CD8-positive, alpha-beta memory T cell (primary cell): ENCODE data around the gene FRMD6. TPM values are rescaled to one million over a fixed set of nuclear protein-coding genes. Genes with fewer than 3 reads are reported as not detected.

Experiments
- CTCF ChIA-PET: fragments of 350-600 bp; sonication (Branson Sonifier 250); formaldehyde crosslinking; loops from one replicate; lab custom pipeline; 2021; ENCODE audit warnings: antibody characterized with exemption; lab: Charles Lee
- POLR2A ChIA-PET: fragments of 350-600 bp; sonication (Branson Sonifier 250); formaldehyde crosslinking; loops from one replicate; lab custom pipeline; 2021; ENCODE audit warnings: antibody characterized with exemption; lab: Charles Lee
- DNase-seq, 5 donors: peaks; one replicate each; pipeline versions ENCODE4 v3.0.0 to v3.0.0-alpha.2; 2020 to 2022; ENCODE audit warnings: mixed read lengths in 1 of 5
- H3K27ac ChIP-seq: one replicate; pipeline ENCODE4 v1.7.0; 2013; ENCODE audit warnings: low read depth, mild to moderate bottlenecking, low read length, moderate library complexity
- H3K27me3 ChIP-seq: 2 replicates; pipeline ENCODE4 v1.7.0; 2013; ENCODE audit warnings: low read length, mild to moderate bottlenecking; ENCODE audit not compliant: insufficient read depth, poor library complexity, severe bottlenecking
- H3K36me3 ChIP-seq: 2 replicates; pipeline ENCODE4 v1.7.0; 2013; ENCODE audit warnings: mild to moderate bottlenecking, low read length, moderate library complexity; ENCODE audit not compliant: insufficient read depth
- H3K4me1 ChIP-seq: 2 replicates; pipeline ENCODE4 v1.7.0; 2013; ENCODE audit warnings: mild to moderate bottlenecking, low read length, moderate library complexity; ENCODE audit not compliant: insufficient read depth
- H3K4me3 ChIP-seq: 2 replicates; pipeline ENCODE4 v1.7.0; 2013; ENCODE audit warnings: mild to moderate bottlenecking, low read length
- H3K9me3 ChIP-seq: 2 replicates; pipeline ENCODE4 v1.7.0; 2013; ENCODE audit warnings: mild to moderate bottlenecking, low read length
- H3K27ac Mint-ChIP-seq, 8 donors: one replicate each; pipeline ENCODE4 v1.8.0; 2020 to 2021; ENCODE audit warnings: mixed read lengths in 8 of 8, mild to moderate bottlenecking in 6 of 8, inconsistent platforms in 3 of 8, moderate library complexity in 3 of 8
- H3K27me3 Mint-ChIP-seq, 2 donors: one replicate each; pipeline ENCODE4 v1.8.0; 2020 to 2021; ENCODE audit warnings: mixed read lengths in 2 of 2, mild to moderate bottlenecking in 1 of 2, moderate library complexity in 1 of 2
- H3K36me3 Mint-ChIP-seq, 3 donors: one replicate each; pipeline ENCODE4 v1.8.0; 2020 to 2021; ENCODE audit warnings: mixed read lengths in 3 of 3, inconsistent platforms in 1 of 3, mild to moderate bottlenecking in 1 of 3
- H3K4me1 Mint-ChIP-seq, 3 donors: one replicate each; pipeline ENCODE4 v1.8.0; 2020 to 2021; ENCODE audit warnings: mixed read lengths in 3 of 3, inconsistent platforms in 1 of 3, mild to moderate bottlenecking in 1 of 3
- H3K4me3 Mint-ChIP-seq, 7 donors: one replicate each; pipeline ENCODE4 v1.8.0; 2020 to 2021; ENCODE audit warnings: mixed read lengths in 7 of 7, mild to moderate bottlenecking in 6 of 7, moderate library complexity in 4 of 7, inconsistent platforms in 2 of 7
- H3K9me3 Mint-ChIP-seq, 5 donors: one replicate each; pipeline ENCODE4 v1.8.0; 2020 to 2022; ENCODE audit warnings: mixed read lengths in 5 of 5, mild to moderate bottlenecking in 3 of 5, moderate library complexity in 2 of 5, inconsistent platforms in 1 of 5
- polyA plus RNA-seq: library from polyadenylated mRNA; unstranded; fragments of 300-500 nt; fragmentation: Illumina TruSeq; gene quantifications from one replicate; pipeline ENCODE4 v1.2.3, GENCODE V29; 2021
- total RNA-seq, 2 experiments: library from RNA; stranded (reverse); gene quantifications; one replicate each; pipeline ENCODE4 v1.2.3, GENCODE V29; 2021

Gene FRMD6
- total and polyA plus RNA-seq, 3 experiments from 2014 or later = 0.67 to 2.3 (median 2.2) TPM

DNA sequence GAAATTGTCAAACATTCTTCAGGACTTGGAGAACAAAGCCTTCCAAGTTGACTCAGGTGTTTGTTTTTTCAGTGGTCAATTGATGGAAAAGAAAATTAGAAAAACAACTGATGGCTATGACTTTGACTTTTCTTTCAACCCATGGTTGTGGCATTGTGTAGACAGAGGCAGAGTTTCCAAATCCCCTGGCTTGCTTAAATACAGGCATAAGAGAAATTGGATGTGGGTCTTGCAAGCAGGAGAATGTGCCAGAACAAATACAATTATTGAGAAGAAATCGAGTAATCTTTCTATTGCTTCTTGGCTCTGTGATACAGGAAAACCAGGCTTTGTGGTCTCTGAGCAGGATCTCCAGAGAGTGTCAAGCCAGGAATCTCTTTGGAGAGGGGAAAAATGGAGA is 40.9 kb upstream of the FRMD6 start:
- ChIA-PET POLR2A (no interaction called here), CTCF (no interaction called here)
- H3K27me3 Mint-ChIP-seq = peaks cover 2 to 30% of the 10 kb centered on the region in 2 donors
- no peak overlapping the region for H3K4me3 Mint-ChIP-seq
- no peaks in the 10 kb centered on the region for H3K36me3 ChIP-seq
- H3K36me3 Mint-ChIP-seq = peaks cover 0 to 5% (median 0%) of the 10 kb centered on the region in 3 donors
- no peak overlapping the region for H3K4me3 ChIP-seq
- no peaks in the 10 kb centered on the region for H3K4me1 Mint-ChIP-seq
- no peaks in the 10 kb centered on the region for H3K9me3 Mint-ChIP-seq
- H3K27me3 ChIP-seq = no peaks in the 10 kb centered on the region
- no peak overlapping the region for H3K27ac Mint-ChIP-seq
- no peaks in the 10 kb centered on the region for H3K4me1 ChIP-seq
- DNase-seq = no peak
- no peaks in the 10 kb centered on the region for H3K9me3 ChIP-seq
- no peak overlapping the region for H3K27ac ChIP-seq

DNA sequence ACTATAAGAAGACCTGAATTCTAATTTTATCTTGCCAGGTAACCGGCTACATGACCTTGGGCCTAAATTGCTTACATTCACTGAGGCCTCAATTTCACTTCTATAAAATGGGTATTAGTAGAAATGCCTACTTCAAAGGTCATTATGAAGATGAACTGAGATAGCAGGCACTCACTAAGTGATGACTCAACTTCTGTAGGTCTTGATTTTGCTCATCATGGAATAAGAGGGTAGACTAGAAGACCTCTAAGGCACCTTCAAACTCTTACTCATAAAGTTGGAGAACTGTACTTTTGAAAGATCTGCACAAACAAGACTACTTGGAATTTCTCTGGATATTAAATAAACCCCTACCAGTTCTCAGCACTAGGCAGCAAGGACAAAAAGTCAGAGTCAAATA is 39.3 kb upstream of the FRMD6 start:
- no peaks in the 10 kb centered on the region for H3K4me1 Mint-ChIP-seq
- POLR2A ChIA-PET = no interaction called here

DNA sequence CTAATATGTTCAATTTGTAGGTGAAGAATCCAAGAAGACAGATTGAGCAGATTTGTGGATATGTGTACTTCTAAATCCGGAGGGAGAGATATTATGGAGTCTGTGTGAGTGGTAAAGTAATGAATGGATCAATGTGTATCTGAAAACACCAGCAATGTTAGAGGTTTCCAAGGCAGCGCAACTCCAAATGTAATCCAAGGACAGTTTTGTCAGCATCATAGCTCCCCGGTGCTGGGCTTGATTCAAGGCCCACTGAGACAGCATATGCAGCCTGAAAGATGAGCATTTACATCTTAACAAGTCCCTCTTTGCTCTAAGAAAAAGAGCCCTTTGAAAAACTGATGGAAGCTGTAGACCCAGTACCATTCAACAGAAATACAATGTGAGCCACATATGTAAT is 38.3 kb upstream of the FRMD6 start:
- no peak overlapping the region for H3K27ac ChIP-seq
- no peaks in the 10 kb centered on the region for H3K9me3 ChIP-seq
- H3K4me3 ChIP-seq = no peak overlapping the region
- Mint-ChIP-seq H3K4me1 (no peaks in the 10 kb centered on the region), H3K27ac (no peak overlapping the region), H3K4me3 (no peak overlapping the region), H3K9me3 (no peaks in the 10 kb centered on the region), H3K27me3 (peaks cover 0 to 22% of the 10 kb centered on the region in 2 donors), H3K36me3 (no peaks in the 10 kb centered on the region)
- no peaks in the 10 kb centered on the region for H3K27me3 ChIP-seq
- no peaks in the 10 kb centered on the region for H3K4me1 ChIP-seq
- POLR2A ChIA-PET = no interaction called here
- CTCF ChIA-PET = interaction anchor here (0.9 kb wide), 1 partner anchor 9 kb away, joined by 3 read pairs; no protein-coding TSS in a partner anchor
- no peak for DNase-seq
- H3K36me3 ChIP-seq = no peaks in the 10 kb centered on the region

More for the DNA sequence above, 39.3 kb upstream of the FRMD6 start:
- Mint-ChIP-seq H3K9me3 (no peaks in the 10 kb centered on the region), H3K4me3 (no peak overlapping the region), H3K27ac (no peak overlapping the region), H3K36me3 (peaks cover 0 to 3% (median 0%) of the 10 kb centered on the region in 3 donors), H3K27me3 (peaks cover 0 to 29% of the 10 kb centered on the region in 2 donors)
- Histone ChIP-seq H3K27me3 (no peaks in the 10 kb centered on the region), H3K9me3 (no peaks in the 10 kb centered on the region), H3K36me3 (no peaks in the 10 kb centered on the region), H3K4me1 (no peaks in the 10 kb centered on the region), H3K4me3 (no peak overlapping the region), H3K27ac (no peak overlapping the region)
- CTCF ChIA-PET = interaction anchor here (0.9 kb wide), 1 partner anchor 10 kb away, joined by 3 read pairs; no protein-coding TSS in a partner anchor
- no peak for DNase-seq

DNA sequence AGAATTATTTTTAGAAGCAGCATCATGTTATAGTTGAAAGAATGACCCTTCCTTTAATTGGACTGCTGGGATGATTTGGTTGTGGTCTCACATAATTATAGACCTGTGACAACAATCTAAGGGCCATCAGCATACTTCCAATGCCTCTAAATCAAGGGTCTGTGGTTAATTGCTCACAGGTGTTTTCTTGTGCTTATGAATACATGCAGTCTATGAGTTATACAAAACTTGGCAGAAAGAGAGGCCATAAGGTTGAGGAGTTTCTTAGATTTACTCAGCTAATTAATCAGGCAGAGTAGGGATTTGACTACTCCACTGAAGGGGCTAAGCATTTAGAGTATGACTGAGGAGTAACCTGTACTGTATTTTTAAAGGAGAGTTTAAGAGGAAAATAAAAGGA is 37.0 kb upstream of the FRMD6 start:
- Mint-ChIP-seq H3K27ac (no peak overlapping the region), H3K27me3 (peaks cover 0 to 13% of the 10 kb centered on the region in 2 donors), H3K4me3 (no peak overlapping the region), H3K36me3 (no peaks in the 10 kb centered on the region), H3K9me3 (no peaks in the 10 kb centered on the region), H3K4me1 (no peaks in the 10 kb centered on the region)
- no peak overlapping the region for H3K4me3 ChIP-seq
- no peak for DNase-seq
- POLR2A ChIA-PET = no interaction called here
- no peaks in the 10 kb centered on the region for H3K9me3 ChIP-seq
- H3K36me3 ChIP-seq = no peaks in the 10 kb centered on the region
- no peaks in the 10 kb centered on the region for H3K4me1 ChIP-seq
- no peaks in the 10 kb centered on the region for H3K27me3 ChIP-seq
- H3K27ac ChIP-seq = no peak overlapping the region
- CTCF ChIA-PET = no interaction called here

DNA sequence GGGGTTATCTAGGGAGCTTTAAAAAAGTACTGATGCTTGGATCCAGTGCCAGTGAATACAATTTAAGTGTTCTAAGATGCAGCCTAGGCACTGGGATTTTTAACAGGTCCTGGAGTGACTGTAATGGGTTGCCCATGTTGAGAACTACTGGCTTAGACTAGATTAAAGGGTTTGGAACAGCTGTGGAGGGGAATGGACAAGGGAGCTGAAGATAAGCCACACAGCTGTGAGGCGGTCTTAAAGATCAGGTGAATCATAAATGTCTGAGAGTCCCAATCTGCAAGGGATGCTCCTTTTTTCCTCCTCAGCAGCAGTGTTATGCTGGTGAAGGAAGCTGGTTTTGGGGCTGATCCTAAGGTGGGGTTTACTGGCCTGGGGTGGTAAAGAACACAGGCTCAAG is 35.5 kb upstream of the FRMD6 start:
- Mint-ChIP-seq H3K4me3 (no peak overlapping the region), H3K27ac (no peak overlapping the region), H3K4me1 (no peaks in the 10 kb centered on the region), H3K27me3 (peaks cover 0 to 13% of the 10 kb centered on the region in 2 donors), H3K36me3 (no peaks in the 10 kb centered on the region), H3K9me3 (no peaks in the 10 kb centered on the region)
- Histone ChIP-seq H3K27me3 (no peaks in the 10 kb centered on the region), H3K9me3 (no peaks in the 10 kb centered on the region), H3K27ac (no peak overlapping the region), H3K36me3 (no peaks in the 10 kb centered on the region), H3K4me1 (no peaks in the 10 kb centered on the region), H3K4me3 (no peak overlapping the region)
- ChIA-PET POLR2A (no interaction called here), CTCF (no interaction called here)
- no peak for DNase-seq

DNA sequence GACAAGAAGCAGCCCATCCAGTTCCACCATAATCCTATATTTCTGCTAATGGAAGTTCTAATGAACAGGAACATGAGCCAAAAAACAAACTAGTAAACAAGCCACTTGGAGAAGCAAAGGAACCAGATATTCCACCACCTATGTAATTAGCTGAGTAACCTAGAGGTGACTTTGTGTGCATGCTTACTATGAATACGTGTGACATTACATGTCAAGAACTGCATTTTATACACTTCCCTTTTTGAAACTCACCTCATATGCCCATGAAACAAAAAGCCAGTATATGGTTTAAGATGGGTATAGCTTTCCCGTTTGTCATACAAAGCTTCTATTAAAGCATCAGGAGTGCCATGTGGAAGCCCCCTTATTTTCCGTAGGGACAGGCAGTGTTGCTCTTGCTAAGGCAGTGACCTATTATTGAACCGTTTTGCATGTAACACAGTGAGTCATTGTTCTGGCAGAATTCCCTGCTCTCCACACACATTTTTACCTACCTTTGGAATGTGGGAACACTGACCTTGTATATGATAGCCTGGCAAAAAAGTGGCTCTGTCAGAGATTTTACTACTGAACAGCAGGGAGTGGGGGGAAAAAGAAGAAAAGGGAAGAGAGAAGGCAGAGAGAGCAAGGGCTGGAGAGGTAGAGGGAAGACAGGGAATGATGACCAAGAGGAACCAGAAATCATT is 34.8 kb upstream of the FRMD6 start:
- DNase-seq = no peak
- H3K9me3 ChIP-seq = no peaks in the 10 kb centered on the region
- Mint-ChIP-seq H3K9me3 (no peaks in the 10 kb centered on the region), H3K36me3 (no peaks in the 10 kb centered on the region), H3K27me3 (peaks cover 0 to 13% of the 10 kb centered on the region in 2 donors), H3K4me3 (no peak overlapping the region), H3K4me1 (no peaks in the 10 kb centered on the region), H3K27ac (no peak overlapping the region)
- H3K36me3 ChIP-seq = no peaks in the 10 kb centered on the region
- no peak overlapping the region for H3K27ac ChIP-seq
- CTCF ChIA-PET = no interaction called here
- POLR2A ChIA-PET = no interaction called here
- H3K27me3 ChIP-seq = no peaks in the 10 kb centered on the region
- no peak overlapping the region for H3K4me3 ChIP-seq
- no peaks in the 10 kb centered on the region for H3K4me1 ChIP-seq

DNA sequence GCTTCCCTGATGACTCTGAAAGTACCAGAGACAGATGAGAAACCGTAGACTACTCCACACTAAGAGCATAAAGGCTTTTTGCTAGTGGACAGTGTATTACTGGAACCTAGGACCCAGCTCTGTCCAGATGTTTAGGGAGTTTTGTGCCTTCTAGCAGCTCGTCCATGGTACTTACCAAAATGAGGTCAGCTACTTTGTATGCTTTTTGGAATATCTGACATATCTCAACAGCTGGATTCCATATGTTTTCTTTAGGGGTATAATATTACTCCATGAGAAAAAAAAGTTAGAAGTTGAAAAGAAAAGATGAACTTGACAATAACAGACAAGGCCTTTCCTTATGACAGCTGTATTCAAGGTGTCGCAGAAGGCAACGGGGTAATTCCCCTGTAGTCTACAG is 32.1 kb upstream of the FRMD6 start:
- ChIA-PET CTCF (interaction anchor here (1.5 kb wide), 1 partner anchor 33 kb away, joined by 4 read pairs; the partner anchor contains the start of gene FRMD6), POLR2A (no interaction called here)
- Mint-ChIP-seq H3K36me3 (no peaks in the 10 kb centered on the region), H3K4me1 (no peaks in the 10 kb centered on the region), H3K27ac (no peak overlapping the region), H3K9me3 (no peaks in the 10 kb centered on the region), H3K27me3 (peaks cover 0 to 18% of the 10 kb centered on the region in 2 donors), H3K4me3 (no peak overlapping the region)
- Histone ChIP-seq H3K9me3 (no peaks in the 10 kb centered on the region), H3K4me3 (no peak overlapping the region), H3K4me1 (no peaks in the 10 kb centered on the region), H3K36me3 (no peaks in the 10 kb centered on the region), H3K27ac (no peak overlapping the region), H3K27me3 (no peaks in the 10 kb centered on the region)
- no peak for DNase-seq

DNA sequence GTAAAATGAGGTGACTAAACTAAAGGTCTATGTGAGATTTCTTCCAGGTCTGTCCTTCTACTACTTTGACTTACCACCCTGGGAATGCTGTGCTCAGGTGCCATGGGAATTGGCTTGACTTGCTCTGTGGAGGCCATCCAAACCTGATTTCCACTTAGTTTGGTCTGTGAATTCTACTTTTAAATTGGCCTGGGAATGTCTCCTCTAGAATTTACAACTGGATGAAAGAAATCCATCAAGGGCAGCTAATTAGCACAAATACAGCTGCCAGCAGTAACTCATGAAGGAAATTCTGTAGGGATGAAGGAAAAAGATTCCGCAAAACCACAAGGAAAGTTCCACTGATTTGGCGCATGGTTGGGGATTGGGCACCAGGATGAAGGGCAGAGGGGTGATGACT is 31.7 kb upstream of the FRMD6 start:
- no peaks in the 10 kb centered on the region for H3K36me3 ChIP-seq
- Mint-ChIP-seq H3K4me1 (no peaks in the 10 kb centered on the region), H3K4me3 (no peak overlapping the region), H3K36me3 (no peaks in the 10 kb centered on the region), H3K9me3 (no peaks in the 10 kb centered on the region), H3K27me3 (peaks cover 0 to 18% of the 10 kb centered on the region in 2 donors), H3K27ac (no peak overlapping the region)
- H3K27ac ChIP-seq = no peak overlapping the region
- H3K9me3 ChIP-seq = no peaks in the 10 kb centered on the region
- H3K4me3 ChIP-seq = no peak overlapping the region
- H3K4me1 ChIP-seq = no peaks in the 10 kb centered on the region
- no peaks in the 10 kb centered on the region for H3K27me3 ChIP-seq
- ChIA-PET CTCF (interaction anchor here (1.5 kb wide), 1 partner anchor 32 kb away, joined by 4 read pairs; the partner anchor contains the start of gene FRMD6), POLR2A (no interaction called here)
- no peak for DNase-seq
